Keratinocyte (primary cell): ENCODE measurements around the gene USP19. TPM values are rescaled to one million over a fixed set of nuclear protein-coding genes. Genes with fewer than 3 reads are reported as not detected.

Experiments used
- DNase-seq: peaks from one replicate; pipeline ENCODE4 v3.0.0-alpha.2; 2011; ENCODE audit warnings: low read depth, missing footprints, low spot score
- FAIRE-seq: peaks from 2 replicates; lab custom pipeline; 2011; peaks lifted over from hg19 to GRCh38; lab: Jason Lieb, UNC
- H2AFZ ChIP-seq: 2 replicates; pipeline ENCODE4 v1.6.0; 2012; ENCODE audit warnings: low read length, control low read depth, inconsistent platforms; ENCODE audit not compliant: control insufficient read depth
- H3K27ac ChIP-seq: 2 replicates; pipeline ENCODE4 v1.5.1; 2011; ENCODE audit warnings: low read length; ENCODE audit not compliant: control insufficient read depth, insufficient read depth
- H3K27me3 ChIP-seq: 3 replicates; pipeline ENCODE4 v1.6.0; 2011; ENCODE audit warnings: low read length; ENCODE audit not compliant: control insufficient read depth, insufficient read depth; ENCODE audit errors: extremely low read depth
- H3K36me3 ChIP-seq, 2 experiments: 2 replicates in 1 of 2; 3 replicates in 1 of 2; pipeline ENCODE4 v1.5.1; 2011; ENCODE audit warnings: low read length in 2 of 2, mild to moderate bottlenecking in 1 of 2; ENCODE audit not compliant: control insufficient read depth in 2 of 2, insufficient read depth in 2 of 2; ENCODE audit errors: extremely low read depth in 1 of 2
- H3K4me1 ChIP-seq: 3 replicates; pipeline ENCODE4 v1.5.1; 2011; ENCODE audit warnings: low read length; ENCODE audit not compliant: control insufficient read depth, insufficient read depth; ENCODE audit errors: extremely low read depth
- H3K4me2 ChIP-seq: 3 replicates; pipeline ENCODE4 v1.6.0; 2011; ENCODE audit warnings: low read depth, low read length; ENCODE audit not compliant: control insufficient read depth, insufficient read depth; ENCODE audit errors: extremely low read depth
- H3K4me3 ChIP-seq, 3 experiments: fragments of 200-600 bp in 1 of 3; sonication (generic) in 1 of 3; 2 replicates in 2 of 3; 3 replicates in 1 of 3; pipeline ENCODE4 v1.5.1; 2011 to 2016; ENCODE audit warnings: low read length in 3 of 3, mild to moderate bottlenecking in 3 of 3, control low read depth in 2 of 3, inconsistent platforms in 1 of 3, low read depth in 1 of 3, mixed read lengths in 1 of 3, mixed run types in 1 of 3, moderate library complexity in 1 of 3; ENCODE audit not compliant: control insufficient read depth in 2 of 3, insufficient read depth in 2 of 3; ENCODE audit errors: extremely low read depth in 1 of 3
- H3K79me2 ChIP-seq: 2 replicates; pipeline ENCODE4 v1.6.0; 2012; ENCODE audit warnings: low read length; ENCODE audit not compliant: control insufficient read depth, insufficient read depth
- H3K9ac ChIP-seq: 3 replicates; pipeline ENCODE4 v1.6.0; 2011; ENCODE audit warnings: low read length; ENCODE audit not compliant: control insufficient read depth, insufficient read depth; ENCODE audit errors: extremely low read depth
- H3K9me1 ChIP-seq: 3 replicates; pipeline ENCODE4 v1.6.0; 2011; ENCODE audit warnings: low read length; ENCODE audit not compliant: control insufficient read depth, insufficient read depth; ENCODE audit errors: extremely low read depth
- H3K9me3 ChIP-seq: 2 replicates; pipeline ENCODE4 v1.5.1; 2012; ENCODE audit warnings: low read depth, low read length; ENCODE audit not compliant: control insufficient read depth
- H4K20me1 ChIP-seq: 3 replicates; pipeline ENCODE4 v1.6.0; 2011; ENCODE audit warnings: low read length; ENCODE audit not compliant: control insufficient read depth, insufficient read depth; ENCODE audit errors: extremely low read depth
- EZH2 ChIP-seq: IDR thresholded peaks from one replicate; pipeline ENCODE4 v1.6.1; 2012; ENCODE audit warnings: inconsistent platforms, mild to moderate bottlenecking, low read length, moderate library complexity
- dilution Hi-C: fragments of 300-500 bp; cut with MboI; formaldehyde crosslinking; loops from one replicate; pipeline ENCODE4 v1.7.0; 2020; ENCODE audit warnings: low sequenced_read_pairs; ENCODE audit not compliant: extremely low pct_ligation_motif_present
- polyA plus RNA-seq, 5 experiments: library from polyadenylated mRNA; depleted of rRNA in 3 of 5; stranded (reverse) in 3 of 5; stranded (forward) in 1 of 5; unstranded in 1 of 5; fragments of >200 nt; gene quantifications; 1 replicate in 1 of 5; 2 replicates in 3 of 5; 3 replicates in 1 of 5; pipeline versions ENCODE4 v1.2.1 to v1.2.3, GENCODE V29; 2011 to 2012; ENCODE audit warnings: missing spikeins in 2 of 5, low read depth in 1 of 5, low replicate concordance in 1 of 5
- TF ChIP-seq, protein P1 (sequence below), 3 experiments: IDR thresholded peaks in 1 of 3; conservative IDR thresholded peaks in 1 of 3; optimal IDR thresholded peaks in 1 of 3; 2 replicates in 2 of 3; 3 replicates in 1 of 3; pipeline versions ENCODE3 to v1.5.1; 2011; ENCODE audit warnings: low read length in 3 of 3, mild to moderate bottlenecking in 3 of 3, moderate library complexity in 2 of 3, control low read depth in 1 of 3, inconsistent platforms in 1 of 3; ENCODE audit not compliant: insufficient read depth in 2 of 3; ENCODE audit errors: extremely low read depth in 1 of 3

USP19 gene
- polyA plus RNA-seq, 1 donor (not counting 4 experiments of a cell fraction or from before 2014, with no cell fraction given), result 23.1 TPM

DNA sequence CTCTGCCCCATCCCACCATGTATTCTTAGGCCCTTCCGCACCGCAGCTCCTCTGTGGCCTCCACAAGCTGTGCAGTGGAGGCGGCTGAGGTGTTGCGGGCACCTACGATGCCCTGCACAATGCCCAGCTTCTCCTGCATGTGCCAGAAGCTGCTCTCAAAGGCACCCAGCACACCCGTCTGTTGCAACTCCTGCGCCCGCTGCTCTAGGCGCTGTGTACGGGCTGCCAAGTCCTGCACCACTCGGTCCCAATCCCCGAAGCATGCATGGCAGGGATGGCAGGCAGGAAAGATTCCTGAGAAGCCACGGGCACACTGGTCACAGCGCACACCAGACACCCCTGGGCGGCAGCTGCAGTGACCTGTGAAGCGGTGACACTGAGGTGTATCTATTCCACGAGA, 3.1 kb upstream of the USP19 start:
- Histone ChIP-seq H3K27me3 (no peaks in the 10 kb centered on the region), H3K9ac (no peak overlapping the region), H3K9me1 (peaks cover 2% of the 10 kb centered on the region), H3K9me3 (no peaks in the 10 kb centered on the region), H3K4me1 (peaks cover 13% of the 10 kb centered on the region), H3K4me2 (no peak overlapping the region), H3K27ac (no peak overlapping the region), H3K79me2 (peaks cover 15% of the 10 kb centered on the region), H3K4me3 (no peak overlapping the region), H2AFZ (no peak overlapping the region), H3K36me3 (peaks cover 33 to 38% of the 10 kb centered on the region in 2 experiments), H4K20me1 (no peaks in the 10 kb centered on the region)
- FAIRE-seq, result no peak
- TF ChIP-seq, protein P1, sequence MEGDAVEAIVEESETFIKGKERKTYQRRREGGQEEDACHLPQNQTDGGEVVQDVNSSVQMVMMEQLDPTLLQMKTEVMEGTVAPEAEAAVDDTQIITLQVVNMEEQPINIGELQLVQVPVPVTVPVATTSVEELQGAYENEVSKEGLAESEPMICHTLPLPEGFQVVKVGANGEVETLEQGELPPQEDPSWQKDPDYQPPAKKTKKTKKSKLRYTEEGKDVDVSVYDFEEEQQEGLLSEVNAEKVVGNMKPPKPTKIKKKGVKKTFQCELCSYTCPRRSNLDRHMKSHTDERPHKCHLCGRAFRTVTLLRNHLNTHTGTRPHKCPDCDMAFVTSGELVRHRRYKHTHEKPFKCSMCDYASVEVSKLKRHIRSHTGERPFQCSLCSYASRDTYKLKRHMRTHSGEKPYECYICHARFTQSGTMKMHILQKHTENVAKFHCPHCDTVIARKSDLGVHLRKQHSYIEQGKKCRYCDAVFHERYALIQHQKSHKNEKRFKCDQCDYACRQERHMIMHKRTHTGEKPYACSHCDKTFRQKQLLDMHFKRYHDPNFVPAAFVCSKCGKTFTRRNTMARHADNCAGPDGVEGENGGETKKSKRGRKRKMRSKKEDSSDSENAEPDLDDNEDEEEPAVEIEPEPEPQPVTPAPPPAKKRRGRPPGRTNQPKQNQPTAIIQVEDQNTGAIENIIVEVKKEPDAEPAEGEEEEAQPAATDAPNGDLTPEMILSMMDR (optimal IDR thresholded peaks at IDR 0.05 in 1 of 3, IDR thresholded peaks at IDR 0.05 in 1 of 3, conservative IDR thresholded peaks at IDR 0.05 in 1 of 3; ENCODE audit: extremely low read depth in 1 of 3, insufficient read depth in 2 of 3, low read length in 3 of 3), result no peak
- no peak for TF ChIP-seq EZH2
- dilution Hi-C loops, result no loop called here
- no peak for DNase-seq

DNA sequence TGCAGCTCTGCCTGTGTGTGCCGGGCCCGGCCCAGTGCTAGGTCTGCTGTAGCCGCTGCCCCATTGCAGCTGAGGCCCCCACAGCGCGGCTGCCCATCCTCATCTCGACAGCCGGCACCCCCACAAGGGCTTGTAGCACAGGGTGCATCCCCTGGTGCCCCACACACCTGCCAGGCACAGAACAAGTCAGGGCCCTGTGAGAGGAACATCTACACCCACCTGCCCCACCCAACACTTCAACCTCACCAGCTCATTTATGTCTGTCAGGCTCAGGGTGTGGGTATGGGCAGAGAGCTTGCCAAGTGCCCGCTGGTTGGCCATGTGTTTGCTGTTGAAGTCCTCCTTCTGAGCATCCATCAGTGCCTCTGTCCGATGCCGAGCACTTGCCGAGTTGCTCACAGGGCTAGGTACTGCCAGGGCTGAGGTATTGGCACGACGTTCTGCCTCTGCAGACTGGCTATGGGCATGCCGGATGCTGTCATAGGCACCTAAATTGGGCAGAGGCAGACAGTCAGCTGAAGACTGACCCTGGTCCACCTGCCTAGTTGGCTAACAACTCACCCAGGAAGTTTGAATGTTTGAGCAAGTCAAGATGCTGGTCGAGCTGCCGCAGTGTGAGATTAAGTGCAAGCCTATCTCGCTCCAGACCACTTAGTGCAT, 2.4 kb upstream of the USP19 start:
- peaks cover 2% of the 10 kb centered on the region for H3K9me1 ChIP-seq
- H3K27me3 ChIP-seq, result no peaks in the 10 kb centered on the region
- peaks cover 15% of the 10 kb centered on the region for H3K79me2 ChIP-seq
- dilution Hi-C loops, result no loop called here
- no peak overlapping the region for H3K9ac ChIP-seq
- peaks cover 13% of the 10 kb centered on the region for H3K4me1 ChIP-seq
- FAIRE-seq (no peak), DNase-seq (no peak)
- no peak overlapping the region for H3K4me3 ChIP-seq
- no peak overlapping the region for H3K27ac ChIP-seq
- H2AFZ ChIP-seq, result no peak overlapping the region
- H3K9me3 ChIP-seq, result no peaks in the 10 kb centered on the region
- peaks cover 27 to 38% of the 10 kb centered on the region in 2 experiments for H3K36me3 ChIP-seq
- H4K20me1 ChIP-seq, result no peaks in the 10 kb centered on the region
- H3K4me2 ChIP-seq, result no peak overlapping the region
- TF ChIP-seq EZH2, result no peak
- TF ChIP-seq, protein P1 (optimal IDR thresholded peaks at IDR 0.05 in 1 of 3, IDR thresholded peaks at IDR 0.05 in 1 of 3, conservative IDR thresholded peaks at IDR 0.05 in 1 of 3; ENCODE audit: extremely low read depth in 1 of 3, insufficient read depth in 2 of 3, low read length in 3 of 3), result no peak
